Thyroid gland (tissue), 4 donors: ENCODE data around the gene PAFAH2.

Experiments used
- CTCF ChIP-seq, 6 experiments: fragments of 200-600 bp in 3 of 6; fragments of 450-650 bp in 3 of 6; sonication (generic) in 3 of 6; IDR thresholded peaks; one replicate each; pipeline ENCODE4 v1.5.1; 2016 to 2019; ENCODE audit warnings: antibody characterized with exemption in 6 of 6, mild to moderate bottlenecking in 2 of 6, inconsistent platforms in 1 of 6, moderate library complexity in 1 of 6
- POLR2A ChIP-seq, 2 donors: fragments of 450-650 bp; IDR thresholded peaks; one replicate each; pipeline ENCODE4 v1.6.1; 2017; ENCODE audit warnings: antibody characterized with exemption in 2 of 2, mild to moderate bottlenecking in 2 of 2, moderate library complexity in 1 of 2

GRCh38 chr1:26045722-26046245 is 47.9 kb upstream of the PAFAH2 start, which contains the start of gene SLC30A2:
- TF ChIP-seq CTCF (IDR thresholded peaks at IDR 0.05) (no peak), POLR2A (IDR thresholded peaks at IDR 0.05) (no peak)
